ENCODE measurements around the gene RCSD1. TPM values are rescaled to one million over a fixed set of nuclear protein-coding genes. Genes with fewer than 3 reads are reported as not detected.
A peak's percentile ranks its signal among the peaks of the same experiment; 100 is the strongest.

Gene RCSD1
- total RNA-seq, 1 experiment from 2014 or later, result not detected

DNA sequence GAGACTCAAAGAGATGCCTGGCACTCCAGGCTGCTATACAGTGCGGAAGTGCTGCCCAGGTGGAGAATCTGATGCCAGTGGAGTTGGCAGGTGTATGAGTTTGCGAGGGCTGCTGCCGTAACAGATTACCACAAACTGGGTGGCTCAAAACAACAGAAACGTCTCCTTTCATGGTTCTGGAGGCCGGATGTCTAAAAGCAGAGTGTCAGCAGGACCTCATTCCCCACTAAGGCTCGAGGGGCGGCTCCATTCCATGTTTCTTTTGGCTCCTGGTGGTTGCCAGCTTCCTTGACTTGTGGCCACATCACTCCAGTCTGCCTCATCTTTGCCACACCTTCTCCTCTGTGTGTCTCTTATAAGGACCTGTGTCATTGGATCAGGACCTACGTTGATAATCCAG lies 10.0 kb downstream of the RCSD1 start:
- DNase-seq (ENCODE audit: low read depth), result no peak

DNA sequence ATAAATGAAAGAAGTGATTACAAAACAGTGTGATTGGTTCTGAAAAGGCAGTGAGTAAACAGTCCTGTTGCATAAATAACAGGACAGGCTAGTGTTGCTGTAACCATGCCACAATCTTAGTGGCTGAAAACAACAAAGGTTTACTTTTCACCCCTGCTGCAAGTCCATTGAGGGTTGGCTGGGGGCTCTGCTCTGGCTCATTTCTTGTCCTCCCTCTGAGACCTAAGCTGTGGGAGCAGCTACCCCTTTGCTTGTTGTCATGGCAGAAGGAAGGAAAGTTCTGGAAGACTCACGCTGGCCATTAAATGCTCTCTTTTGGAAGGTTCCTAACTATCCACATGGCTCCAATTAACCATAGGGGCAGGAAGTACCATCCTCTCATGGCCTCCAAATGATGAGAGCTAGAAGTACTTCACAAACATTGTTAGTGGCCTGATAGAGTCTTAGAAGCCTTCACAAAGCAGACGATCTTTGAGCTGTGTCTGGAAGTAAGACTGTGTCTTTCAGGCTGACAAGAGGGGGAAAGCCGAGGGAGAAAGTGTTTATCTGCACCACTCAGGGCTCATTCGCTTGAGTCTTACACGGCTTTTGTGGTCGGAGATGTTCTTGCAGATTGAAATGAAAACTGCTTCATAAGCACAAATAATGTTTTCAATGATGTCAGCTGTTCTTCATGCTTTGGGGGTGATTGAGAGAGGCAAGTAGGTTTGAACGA lies 11.9 kb downstream of the RCSD1 start:
- DNase-seq (ENCODE audit: low read depth), result no peak

DNA sequence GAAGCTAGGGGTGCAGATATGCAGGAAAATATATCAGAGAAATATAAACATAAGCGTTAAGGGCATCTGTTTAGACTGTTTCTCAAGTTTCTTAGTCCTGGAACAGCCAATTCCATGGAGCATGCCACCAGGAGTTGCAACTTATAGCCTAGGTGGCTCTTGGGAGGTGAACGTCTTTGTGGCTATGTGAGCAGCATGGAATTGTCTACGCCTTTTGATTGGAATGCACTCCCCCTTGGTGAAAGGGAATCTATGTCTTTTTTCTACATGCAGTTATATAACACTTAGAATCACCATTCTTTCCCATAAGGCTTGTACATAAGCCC lies 12.4 kb downstream of the RCSD1 start:
- DNase-seq (ENCODE audit: low read depth), result no peak

DNA sequence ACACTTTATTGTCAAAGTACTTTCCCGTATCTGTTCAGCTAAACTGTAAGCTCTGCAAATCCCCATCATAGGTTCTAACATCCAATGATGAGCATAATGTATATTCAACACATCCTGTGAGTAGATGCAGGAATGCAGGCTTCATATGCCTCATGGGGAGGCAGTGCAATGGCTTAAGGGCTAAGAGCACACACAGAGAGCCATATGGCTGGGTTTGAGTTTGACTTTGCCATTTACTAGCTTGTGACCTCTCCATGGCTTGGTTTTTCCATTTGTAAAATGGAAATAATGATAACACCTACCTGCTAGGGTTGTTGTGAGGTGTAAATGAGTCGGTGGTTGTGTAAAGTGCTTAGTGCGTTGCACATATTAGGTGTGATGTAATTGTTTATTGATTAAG lies 13.4 kb downstream of the RCSD1 start:
- no peak for DNase-seq (ENCODE audit: low read depth)

DNA sequence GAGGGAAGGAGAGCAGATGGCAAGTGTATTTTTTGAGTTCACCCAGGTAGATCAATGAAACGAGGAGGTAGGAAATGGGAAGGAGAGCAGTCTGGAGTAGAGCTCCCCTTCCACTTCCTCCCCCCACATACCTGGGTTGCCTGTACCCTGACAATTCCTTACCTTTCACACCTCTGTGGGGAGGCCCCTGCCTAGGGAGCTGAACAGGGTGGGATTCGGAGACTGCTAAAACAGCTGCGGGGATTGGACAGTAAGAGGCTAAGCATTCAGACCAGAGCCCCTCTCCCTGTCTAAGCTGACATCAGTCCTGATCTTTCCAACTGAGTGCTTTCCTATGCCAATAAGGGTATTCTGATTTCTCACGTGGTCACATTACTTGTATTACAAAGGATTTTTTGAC lies 14.5 kb downstream of the RCSD1 start:
- no peak for DNase-seq (ENCODE audit: low read depth)

DNA sequence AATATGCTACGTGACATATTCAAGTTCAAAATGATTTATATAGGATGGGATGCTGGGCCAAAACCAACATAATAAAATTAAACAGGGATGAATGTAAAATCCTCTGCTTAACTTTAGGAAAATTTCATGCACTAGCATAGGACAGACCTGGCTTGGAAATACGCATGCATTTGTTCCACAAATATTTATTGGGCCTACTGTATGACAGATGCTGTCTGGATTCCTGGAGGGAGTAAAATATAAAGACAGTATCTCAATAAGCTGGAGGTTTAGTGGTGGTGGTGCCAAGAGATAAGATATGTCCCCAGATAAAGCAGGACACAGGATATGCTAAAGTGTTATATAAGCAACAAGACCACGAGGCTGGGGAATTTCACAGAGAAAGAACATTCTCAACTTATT lies 15.1 kb downstream of the RCSD1 start:
- no peak for DNase-seq (ENCODE audit: low read depth)

DNA sequence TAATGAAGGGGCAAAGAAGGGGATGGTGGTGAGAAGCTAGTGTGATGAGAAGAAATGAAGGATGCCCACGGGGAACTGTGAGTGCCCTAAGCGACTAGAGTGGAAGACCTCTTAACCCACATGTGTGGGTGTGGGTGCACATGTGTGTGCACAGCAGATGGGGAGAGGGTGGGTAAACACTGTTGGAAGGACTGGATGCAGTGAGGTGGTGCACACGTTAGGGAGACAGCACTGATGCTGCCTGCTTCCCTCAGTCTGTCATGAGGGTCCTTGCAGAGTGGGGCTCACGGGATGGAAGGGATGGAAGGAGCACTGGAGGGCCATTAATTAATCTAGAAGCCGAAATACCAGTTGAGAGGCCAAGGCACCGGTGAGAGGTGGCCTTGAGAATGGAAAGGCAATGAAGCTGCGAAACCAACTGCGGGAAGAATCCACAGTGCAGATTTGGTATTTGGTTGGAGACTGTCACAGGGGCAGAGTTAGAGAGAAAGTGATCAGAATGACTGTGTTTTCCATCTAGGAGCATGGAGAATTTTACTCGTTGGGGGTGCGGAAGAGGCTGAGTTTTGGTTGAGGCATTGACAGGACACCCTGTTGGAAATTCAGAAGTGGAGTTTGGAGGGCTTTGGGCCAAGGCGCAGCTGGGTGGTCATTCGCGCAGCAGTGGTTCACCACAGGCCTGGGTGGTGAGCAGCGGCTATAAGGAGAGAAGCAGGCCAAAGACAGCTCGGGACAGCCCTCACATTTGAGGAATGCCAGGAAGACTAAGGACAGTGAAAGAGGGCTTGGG lies 15.8 kb downstream of the RCSD1 start:
- DNase-seq (ENCODE audit: low read depth), result no peak

DNA sequence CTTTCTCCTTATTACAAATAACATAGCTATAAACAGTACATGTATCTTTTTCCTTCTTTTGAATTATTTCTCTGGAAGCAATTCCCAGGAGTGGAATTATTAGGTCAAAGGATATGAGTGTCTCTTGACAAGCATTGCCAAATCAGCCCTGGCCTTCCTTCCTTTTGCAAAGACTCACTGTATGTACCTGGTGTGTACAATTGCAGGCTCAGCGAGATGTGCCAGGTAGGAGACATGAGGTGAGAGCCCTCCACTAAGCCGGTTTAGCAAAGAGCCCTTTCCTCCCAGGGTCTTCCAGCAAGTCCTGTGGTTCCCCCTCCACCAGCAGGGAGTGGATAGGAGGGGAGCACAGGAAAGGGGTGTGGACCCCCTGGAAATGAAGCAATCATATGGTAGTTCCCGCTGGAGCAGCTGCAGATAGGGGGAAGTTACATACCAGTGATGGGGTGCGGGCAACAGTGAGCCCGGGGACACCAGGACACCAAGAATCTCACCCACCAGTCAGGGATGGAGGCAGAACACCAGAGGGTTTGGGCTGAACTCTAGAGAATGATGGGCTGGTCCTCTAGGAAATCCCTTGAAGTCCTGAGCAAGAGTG lies 18.3 kb downstream of the RCSD1 start:
- DNase-seq (ENCODE audit: low read depth), result no peak

DNA sequence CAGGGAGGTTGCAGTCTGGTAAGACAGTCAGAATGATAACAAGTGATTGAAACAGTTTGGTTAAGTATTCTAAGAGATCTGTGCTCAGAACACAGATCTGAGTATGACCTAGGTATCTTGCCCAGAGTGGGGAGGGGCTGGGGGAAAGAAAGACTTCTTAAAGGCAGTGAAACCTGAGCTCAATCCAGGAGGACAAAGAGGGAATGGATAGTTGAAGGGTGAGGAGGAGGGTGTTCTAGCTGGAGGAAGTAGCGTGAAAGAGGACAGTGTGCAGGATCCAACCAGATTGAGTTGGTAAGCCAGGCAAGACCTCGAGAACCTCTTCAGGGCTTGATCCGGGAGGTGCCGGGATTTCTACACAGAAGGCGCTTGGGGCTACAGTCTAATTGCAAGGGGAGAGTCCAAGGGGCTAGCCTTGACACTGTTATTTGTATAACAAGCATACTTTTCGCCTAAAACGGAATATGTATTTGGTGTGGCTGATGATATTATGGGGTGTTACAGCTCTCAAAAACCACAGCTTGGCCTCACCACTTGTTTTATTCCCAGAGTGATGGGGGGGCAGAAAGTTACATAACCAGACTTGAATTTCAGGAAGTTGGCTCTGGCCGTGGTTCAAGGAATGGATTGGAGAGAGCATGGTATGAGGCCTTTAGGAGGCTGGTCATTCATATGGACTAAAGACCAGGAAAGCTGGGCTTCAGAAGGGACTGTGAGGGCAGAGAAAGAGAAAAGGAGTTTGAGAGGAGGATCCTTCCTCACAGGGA lies 19.1 kb downstream of the RCSD1 start:
- no peak for DNase-seq (ENCODE audit: low read depth)

DNA sequence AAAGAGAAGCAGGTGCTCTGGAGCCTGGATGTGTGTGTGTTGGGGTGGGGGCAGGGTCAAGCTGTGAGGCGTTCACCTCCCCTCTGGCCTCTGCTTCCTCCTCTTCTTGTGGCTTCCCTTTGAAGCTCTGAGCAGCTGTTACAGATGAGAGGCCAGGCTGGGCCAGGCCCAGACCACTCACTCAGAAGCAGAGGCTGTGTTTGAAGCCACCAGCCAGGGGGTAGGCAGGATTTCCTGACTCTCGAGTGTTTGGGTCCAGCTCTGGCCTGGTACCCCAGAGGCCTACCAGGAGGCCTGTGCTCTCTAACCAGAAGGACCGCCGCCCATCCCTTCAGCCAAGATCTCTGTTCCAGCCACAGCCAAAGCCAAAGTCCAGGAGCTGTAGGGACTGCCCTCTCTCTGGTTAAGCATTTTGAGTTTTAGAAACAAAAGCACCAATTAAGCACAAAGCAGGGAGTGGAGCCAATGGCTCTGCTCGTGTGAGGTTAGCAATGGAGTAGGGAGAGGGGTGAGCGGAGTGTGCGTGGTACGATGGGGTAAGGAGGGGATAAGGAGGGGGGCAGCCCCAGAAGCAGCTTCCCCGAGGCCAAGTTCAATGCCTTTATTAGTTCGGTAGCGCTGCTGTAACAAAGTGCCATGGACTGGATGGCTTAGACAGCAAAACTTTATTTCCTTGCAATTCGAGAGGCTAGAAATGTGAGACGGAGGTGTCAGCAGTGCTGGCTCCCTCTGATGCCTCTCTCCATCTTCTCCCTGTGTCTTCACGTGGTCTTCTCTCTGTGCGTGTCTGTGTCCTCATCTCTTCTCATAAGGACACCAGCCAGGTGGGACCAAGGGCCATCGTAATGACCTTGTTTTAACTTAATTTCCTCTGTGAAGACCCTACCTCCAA lies 20.5 kb downstream of the RCSD1 start:
- no peak for DNase-seq (ENCODE audit: low read depth)

DNA sequence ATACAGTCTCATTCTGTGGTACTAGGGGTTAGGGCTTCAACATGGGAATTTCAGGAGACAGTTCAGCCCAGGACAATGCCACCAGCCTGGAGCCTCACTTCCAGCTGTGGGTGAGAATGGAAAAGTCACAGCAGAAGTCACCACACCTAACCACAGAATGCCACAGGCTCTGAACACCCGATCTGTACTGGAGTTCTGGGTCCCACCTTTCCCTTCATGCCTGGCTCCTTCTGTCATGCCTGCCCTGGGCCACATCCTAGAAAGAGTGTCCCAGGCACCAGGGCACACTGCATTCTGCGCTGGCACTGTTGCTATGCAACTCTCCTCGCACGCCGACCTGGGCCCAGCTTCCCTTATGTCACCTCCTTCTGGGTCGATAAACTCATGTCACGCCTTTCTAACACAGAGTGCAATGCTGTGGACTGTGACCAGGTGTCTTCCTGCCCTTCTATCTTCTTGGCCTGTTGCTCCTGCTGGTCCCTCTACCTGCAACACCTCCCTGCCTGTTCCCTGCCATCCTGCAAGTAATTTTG lies 21.2 kb downstream of the RCSD1 start:
- no peak for DNase-seq (ENCODE audit: low read depth)

DNA sequence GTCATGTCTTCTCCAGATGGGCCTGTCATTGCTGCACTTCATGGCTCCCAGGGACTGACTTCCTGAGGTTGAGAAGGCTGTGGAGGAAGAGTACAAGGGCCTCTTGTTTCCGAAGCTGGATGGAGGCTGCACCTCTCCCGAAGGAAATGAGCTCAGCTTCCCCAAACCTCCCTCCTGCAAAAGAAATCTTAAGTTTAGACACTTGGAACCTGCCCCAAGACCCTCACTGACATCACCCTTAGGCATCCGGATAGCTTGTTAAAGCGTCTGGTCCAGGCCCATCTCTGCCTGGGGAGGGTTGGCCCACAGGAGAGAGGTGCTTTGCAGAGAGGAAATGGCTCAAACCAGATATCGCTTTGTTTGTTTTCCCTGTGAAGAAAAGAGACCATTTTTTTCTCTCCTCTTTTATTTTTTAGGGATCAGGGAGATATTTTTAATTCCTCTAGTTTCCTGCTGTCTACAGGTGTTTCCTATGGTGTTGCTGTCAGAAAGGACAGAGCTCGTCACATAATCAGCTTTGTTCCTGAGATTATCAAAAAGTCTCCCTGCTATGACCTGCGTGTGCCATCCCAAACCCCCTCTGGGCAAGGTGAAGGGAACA lies 25.0 kb downstream of the RCSD1 start:
- DNase-seq (ENCODE audit: low read depth), result peak; percentile 68

DNA sequence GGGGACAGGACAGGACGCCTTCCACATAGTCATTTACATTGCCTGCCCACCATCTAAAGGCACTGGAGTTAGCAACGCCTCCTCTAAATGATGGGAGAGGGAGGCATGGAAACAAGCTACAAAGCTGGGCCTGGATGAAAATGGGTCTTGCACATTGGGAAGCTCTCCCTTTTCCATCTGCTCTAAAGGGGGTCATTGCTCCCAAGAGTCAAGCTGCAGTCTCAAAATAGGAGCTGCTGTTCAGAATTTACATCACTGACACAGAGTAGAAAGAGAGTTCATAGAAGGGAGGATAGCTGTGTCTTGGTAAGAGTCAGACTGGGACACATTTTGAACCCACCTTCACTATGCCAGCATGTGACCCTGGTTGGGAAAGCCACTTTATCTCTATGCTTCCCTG lies 26.6 kb downstream of the RCSD1 start:
- DNase-seq (ENCODE audit: low read depth), result no peak

DNA sequence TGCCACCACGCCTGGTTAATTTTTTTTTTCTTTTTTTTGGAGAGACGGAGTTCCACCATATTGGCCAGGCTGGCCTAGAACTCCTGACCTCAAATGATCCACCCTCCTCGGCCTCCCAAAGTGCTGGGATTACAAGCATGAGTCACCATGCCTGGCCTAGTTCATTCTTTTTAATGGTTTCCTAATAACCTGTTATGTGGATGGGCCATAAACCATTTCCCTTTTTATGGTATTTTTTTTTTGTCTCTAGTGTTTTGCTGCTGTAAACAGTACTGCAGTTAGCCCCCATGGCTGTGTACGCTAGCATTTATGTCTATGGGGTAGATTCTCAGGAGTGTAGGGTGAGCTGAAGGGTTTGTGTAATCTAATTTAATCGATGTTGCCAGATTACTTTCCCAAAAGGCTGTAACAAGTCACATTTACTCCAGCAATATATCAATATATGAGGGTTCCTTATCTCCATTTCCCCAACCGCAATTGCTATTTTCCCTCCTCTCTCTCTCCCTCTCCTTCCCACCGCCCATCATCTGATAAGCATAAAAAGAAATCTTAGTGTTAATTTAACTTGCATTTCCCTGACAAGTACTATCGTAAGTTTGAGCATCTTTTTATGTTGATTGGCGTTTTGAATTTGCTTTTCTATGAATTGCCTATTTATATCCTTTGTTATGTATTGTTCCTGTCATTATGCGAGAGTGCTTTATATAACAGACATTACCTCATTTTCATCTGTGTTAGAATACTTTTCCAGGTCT lies 28.7 kb downstream of the RCSD1 start:
- no peak for DNase-seq (ENCODE audit: low read depth)

DNA sequence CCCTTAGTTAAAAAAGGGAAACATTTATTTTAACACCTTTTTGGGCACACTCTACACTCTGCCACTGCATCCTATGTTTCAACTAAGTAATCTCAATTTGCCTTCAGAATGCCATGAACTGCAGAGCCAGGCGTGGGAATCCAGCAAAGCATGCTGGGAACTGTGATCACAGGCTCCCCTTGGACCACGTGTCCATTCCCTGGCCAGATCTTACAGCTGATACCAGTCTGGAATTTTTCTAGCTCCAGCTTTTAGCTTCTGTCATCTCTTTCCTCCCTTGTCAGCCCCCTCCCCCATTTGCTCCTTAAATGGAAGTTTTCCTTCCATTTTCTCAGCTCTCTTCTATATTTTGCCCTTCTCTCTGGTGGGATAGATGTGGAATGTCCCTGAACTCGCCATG lies 29.4 kb downstream of the RCSD1 start:
- DNase-seq (ENCODE audit: low read depth), result no peak

DNA sequence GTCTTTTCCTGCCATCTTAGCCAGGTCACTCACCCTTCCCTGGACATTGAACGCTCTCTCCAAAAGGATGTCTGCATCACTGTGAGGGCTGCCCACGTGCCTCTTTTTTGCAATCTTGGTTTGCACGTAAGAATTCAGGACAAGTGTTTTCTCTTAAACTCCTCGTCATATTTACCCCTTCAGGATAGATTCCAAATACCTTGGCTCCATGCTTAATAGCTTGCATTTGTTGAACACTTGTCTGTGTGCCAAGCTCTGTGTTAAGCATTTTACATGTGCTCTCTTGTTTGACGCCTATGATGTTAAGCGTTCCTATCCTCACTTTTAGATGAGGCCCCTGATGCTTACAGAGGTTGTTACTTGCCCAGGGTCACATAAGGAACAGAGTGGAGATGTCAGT lies 29.8 kb downstream of the RCSD1 start:
- DNase-seq (ENCODE audit: low read depth), result no peak

DNA sequence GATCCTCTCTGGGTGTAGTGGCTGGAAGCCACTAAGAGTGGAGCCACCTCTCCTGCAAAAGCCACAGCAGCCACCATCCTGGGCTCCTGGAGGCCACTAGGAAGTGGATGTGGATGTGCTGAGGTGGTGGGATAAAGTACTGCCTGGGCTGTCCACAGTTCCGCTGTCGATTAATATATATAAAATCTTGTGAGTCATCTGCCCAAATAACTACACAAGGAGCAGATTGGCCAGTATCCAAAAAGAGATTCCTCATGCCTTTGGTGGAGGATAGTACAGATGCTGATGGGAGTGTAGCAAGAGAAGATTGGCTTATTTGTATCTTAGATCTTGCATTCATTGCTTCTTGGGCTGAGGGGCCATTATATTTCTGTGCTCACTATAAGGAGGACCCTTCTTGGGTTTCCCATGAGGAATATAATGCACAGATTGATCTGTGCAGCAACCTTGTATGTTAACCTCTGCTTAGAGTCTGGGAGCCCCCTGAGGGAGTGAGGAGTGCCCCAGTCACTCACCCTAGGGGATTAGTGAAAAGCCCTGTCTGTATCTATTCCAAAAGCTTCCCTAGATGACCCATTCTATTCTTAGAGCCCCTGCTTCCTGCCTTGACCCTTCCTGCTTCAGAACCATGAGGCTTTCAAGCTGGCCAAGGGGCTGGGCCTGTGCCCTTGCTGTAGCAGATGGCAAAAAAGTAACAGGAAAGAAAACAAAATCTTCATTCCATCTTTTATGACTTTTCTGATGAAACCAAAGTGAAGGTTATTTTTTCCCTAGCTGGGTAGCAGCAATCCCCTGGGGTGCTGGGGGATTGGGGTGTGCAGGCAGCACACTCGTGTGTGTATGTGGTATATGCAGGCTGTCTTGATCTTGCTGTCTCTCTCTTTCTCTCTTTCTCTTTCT lies 31.7 kb downstream of the RCSD1 start:
- DNase-seq (ENCODE audit: low read depth), result peak; percentile 85

DNA sequence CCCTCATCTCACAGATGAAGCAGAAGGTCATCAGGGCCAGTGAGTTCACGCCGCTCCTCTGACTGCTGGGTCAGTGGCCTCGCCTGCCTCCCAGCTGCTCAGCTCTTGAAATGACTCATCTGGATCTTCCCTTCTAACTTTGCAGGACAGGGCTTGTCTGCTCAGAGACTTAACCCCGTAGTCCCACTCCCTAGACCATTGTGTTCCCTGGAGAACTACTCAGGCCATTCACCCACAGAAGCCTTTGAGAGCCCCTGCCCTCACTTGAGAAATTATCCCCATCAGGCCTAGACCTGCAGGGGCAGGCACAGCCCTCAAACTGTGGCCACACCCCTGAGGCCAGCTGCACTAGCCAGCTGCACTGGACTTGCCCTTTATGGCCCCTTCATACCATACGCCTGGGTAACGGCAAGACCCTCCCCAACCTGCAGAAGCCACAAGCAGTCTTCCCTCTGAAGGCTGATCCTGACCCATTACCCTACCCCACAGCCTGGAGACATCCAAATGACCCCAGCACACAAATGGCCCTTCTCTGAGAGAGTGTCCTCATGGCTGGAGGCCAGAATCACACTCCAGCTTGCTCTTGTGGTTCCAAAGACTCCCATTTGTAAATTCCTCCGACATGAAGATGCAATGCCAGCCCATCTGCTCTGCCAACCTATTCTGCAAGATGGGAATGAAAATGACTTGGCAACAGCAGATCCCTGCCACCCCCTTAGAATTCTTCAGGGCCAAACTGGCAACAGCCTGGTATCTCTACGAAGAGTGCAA lies 33.2 kb downstream of the RCSD1 start:
- DNase-seq (ENCODE audit: low read depth), result peak; percentile 52

All from HT1080 (cell line).